GM23248 (cell line): ENCODE data around the gene ZDHHC9.

Source experiments
- EZH2 ChIP-seq: fragments of 200-600 bp; sonication (generic); IDR thresholded peaks from 2 replicates; pipeline ENCODE4 v1.6.1; 2018; ENCODE audit warnings: antibody characterized with exemption, mild to moderate bottlenecking; ENCODE audit not compliant: insufficient read depth, poor library complexity, severe bottlenecking
- EZH2phosphoT487 ChIP-seq: fragments of 200-600 bp; sonication (generic); IDR thresholded peaks from 2 replicates; pipeline ENCODE4 v1.6.1; 2018; ENCODE audit warnings: antibody characterized with exemption, moderate library complexity, mild to moderate bottlenecking, low read depth; ENCODE audit not compliant: insufficient read depth

GRCh38 chrX:129771266-129771995 is 72.3 kb downstream of the ZDHHC9 start:
- TF ChIP-seq EZH2 (no peak), EZH2phosphoT487 (no peak)
